ENCODE measurements around the gene PAGR1. TPM values are rescaled to one million over a fixed set of nuclear protein-coding genes. Genes with fewer than 3 reads are reported as not detected.

Gene PAGR1
- total and polyA plus RNA-seq, 2 of the 13 experiments (the other 11 are each of a cell fraction or from before 2014, with no cell fraction given): 9.8 to 66.4 TPM

DNA sequence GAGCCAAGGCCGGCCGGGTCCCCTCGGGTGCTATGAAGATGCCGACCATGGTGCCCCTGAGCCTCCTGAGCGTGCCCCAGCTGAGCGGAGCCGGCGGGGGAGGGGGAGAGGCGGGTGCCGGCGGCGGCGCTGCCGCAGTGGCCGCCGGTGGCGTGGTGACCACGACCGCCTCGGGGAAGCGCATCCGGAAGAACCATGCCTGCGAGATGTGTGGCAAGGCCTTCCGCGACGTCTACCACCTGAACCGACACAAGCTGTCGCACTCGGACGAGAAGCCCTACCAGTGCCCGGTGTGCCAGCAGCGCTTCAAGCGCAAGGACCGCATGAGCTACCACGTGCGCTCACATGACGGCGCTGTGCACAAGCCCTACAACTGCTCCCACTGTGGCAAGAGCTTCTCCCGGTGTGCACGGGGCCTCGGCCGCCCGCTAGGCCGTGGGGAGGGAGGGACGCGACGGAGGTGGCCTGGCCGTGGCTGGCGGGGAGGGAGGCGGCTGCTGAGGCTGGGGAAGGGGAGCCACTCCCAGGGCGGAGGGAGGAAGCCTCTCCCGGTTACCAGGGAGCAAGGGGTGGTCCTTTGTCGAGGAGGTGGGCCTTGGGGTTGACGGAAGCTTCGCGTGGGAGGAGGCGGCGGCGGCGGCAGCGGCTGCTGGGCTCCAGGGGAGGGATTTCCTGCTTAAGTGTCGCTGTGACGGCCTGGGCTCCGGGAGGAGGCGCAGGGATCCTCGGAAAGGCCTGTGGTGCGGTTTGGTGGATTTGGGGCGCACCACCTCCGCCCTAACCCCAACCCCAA is 8.3 kb upstream of the PAGR1 start (continued):
- TF ChIP-seq SOX13 (IDR thresholded peaks at IDR 0.05) (no peak), SOX13 (CRISPR knock-in tag; conservative IDR thresholded peaks at IDR 0.05 in 1 of 2, IDR thresholded peaks at IDR 0.05 in 1 of 2) (peak in 1 of 2 experiments; percentile 48; a peak in 1 of 4 replicates), KMT2A (CRISPR knock-in tag; IDR thresholded peaks at IDR 0.05) (peak; percentile 90; the same call in 1 of the 2 replicates), ZNF225 (CRISPR knock-in tag; IDR thresholded peaks at IDR 0.05) (peak; percentile 99), ARHGAP35 (CRISPR knock-in tag; IDR thresholded peaks at IDR 0.05; ENCODE audit: borderline replicate concordance) (peak; percentile 100), TRIM22 (IDR thresholded peaks at IDR 0.05) (no peak), ZNF761 (CRISPR knock-in tag; conservative IDR thresholded peaks at IDR 0.05) (peak; percentile 98), IRF2 (CRISPR knock-in tag; IDR thresholded peaks at IDR 0.05) (peak; percentile 81), TCF12 (IDR thresholded peaks at IDR 0.05) (no peak), TCF12 (CRISPR knock-in tag; IDR thresholded peaks at IDR 0.05) (peak; percentile 94), HCFC1 (IDR thresholded peaks at IDR 0.05; ENCODE audit: low read depth, low read length) (0 out of 2 replicates have a peak, but pooled peaks have one; percentile 7), IRX3 (CRISPR knock-in tag; IDR thresholded peaks at IDR 0.05; ENCODE audit: borderline replicate concordance, low read depth) (peak; percentile 97; the same call in 1 of the 2 replicates), TP53 (CRISPR knock-in tag; conservative IDR thresholded peaks at IDR 0.05) (0 out of 2 replicates have a peak, but pooled peaks have one; percentile 86), FOXK2 (IDR thresholded peaks at IDR 0.05) (peak; percentile 10; the same call in 1 of the 2 replicates), MBD4 (IDR thresholded peaks at IDR 0.05; ENCODE audit: borderline replicate concordance, low read length) (no peak), SRSF4 (IDR thresholded peaks at IDR 0.05; ENCODE audit: low read depth, low read length, poor library complexity, severe bottlenecking) (no peak), ATF6 (CRISPR knock-in tag; conservative IDR thresholded peaks at IDR 0.05) (no peak), ZNF224 (CRISPR knock-in tag; IDR thresholded peaks at IDR 0.05) (peak; percentile 94), PLSCR1 (CRISPR knock-in tag; IDR thresholded peaks at IDR 0.05; ENCODE audit: borderline replicate concordance) (no peak; the same call in 1 of the 2 replicates), KLF16 (CRISPR knock-in tag; IDR thresholded peaks at IDR 0.05) (peak; percentile 84 to 98; a peak in 3 of 4 replicates), SRY (CRISPR knock-in tag; IDR thresholded peaks at IDR 0.05) (peak; percentile 99), AGO2 (optimal IDR thresholded peaks at IDR 0.05; ENCODE audit: low read depth, low read length) (peak; percentile 99), ZNF256 (CRISPR knock-in tag; conservative IDR thresholded peaks at IDR 0.05) (peak; percentile 97)
- TF ChIP-seq, protein P1, sequence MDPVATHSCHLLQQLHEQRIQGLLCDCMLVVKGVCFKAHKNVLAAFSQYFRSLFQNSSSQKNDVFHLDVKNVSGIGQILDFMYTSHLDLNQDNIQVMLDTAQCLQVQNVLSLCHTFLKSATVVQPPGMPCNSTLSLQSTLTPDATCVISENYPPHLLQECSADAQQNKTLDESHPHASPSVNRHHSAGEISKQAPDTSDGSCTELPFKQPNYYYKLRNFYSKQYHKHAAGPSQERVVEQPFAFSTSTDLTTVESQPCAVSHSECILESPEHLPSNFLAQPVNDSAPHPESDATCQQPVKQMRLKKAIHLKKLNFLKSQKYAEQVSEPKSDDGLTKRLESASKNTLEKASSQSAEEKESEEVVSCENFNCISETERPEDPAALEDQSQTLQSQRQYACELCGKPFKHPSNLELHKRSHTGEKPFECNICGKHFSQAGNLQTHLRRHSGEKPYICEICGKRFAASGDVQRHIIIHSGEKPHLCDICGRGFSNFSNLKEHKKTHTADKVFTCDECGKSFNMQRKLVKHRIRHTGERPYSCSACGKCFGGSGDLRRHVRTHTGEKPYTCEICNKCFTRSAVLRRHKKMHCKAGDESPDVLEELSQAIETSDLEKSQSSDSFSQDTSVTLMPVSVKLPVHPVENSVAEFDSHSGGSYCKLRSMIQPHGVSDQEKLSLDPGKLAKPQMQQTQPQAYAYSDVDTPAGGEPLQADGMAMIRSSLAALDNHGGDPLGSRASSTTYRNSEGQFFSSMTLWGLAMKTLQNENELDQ (CRISPR knock-in tag; IDR thresholded peaks at IDR 0.05; ENCODE audit: borderline replicate concordance): no peak

Measured in HepG2 (cell line).